ENCODE measurements around the gene ESPL1.

Gene ESPL1

DNA sequence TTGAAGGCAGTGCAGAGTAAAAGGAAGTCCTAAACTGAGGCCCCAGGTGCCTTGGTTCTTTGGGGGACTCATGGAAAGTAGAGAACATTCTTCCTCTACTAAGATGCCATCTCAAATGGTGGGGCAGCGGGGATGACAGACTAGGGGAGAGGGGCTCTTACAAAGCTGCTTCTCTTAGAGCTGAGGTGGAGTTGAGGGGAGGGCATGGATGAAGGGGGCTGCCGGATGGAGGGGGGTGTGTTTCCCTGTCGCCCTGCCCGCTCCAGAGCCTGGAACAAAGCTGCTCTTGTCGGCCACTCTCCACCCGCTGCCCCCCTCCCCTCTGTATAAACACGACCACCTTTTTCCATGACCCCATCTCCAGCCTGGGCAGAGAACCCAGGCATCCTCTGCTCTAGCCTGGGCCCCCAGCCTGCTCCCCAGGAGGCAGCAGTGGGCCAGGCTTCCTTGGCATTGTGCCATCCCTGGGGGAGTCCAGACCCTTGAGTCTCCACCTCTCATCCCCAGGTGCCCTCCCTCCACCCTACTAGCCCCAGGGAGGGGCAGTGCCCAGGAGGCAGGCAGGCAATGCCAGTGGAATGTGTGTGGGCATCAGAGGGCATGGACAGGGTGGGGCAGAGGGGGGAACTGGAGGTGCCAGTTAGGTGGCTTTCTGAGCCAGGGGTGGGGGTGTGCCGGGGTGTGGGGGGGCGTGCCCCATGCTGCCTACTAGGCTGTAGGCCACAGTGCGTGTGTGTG, 37.8 kb upstream of the ESPL1 start:
- POLR2A ChIA-PET = no interaction called here
- CTCF ChIA-PET = interaction anchor here (1.0 to 3.1 kb wide), 2 partner anchors 11 to 16 kb away, joined by 4 to 18 read pairs; no protein-coding TSS in a partner anchor
- TF ChIP-seq CTCF (IDR thresholded peaks at IDR 0.05; ENCODE audit: control extremely low read depth, extremely low read depth, low read depth, missing control alignments) = no peak
- no peak for DNase-seq (ENCODE audit: extremely low spot score)

- CTCF ChIA-PET = no interaction called here
- POLR2A ChIA-PET = no interaction called here
- TF ChIP-seq CTCF (IDR thresholded peaks at IDR 0.05; ENCODE audit: control extremely low read depth, extremely low read depth, low read depth, missing control alignments) = no peak
- no peak for DNase-seq (ENCODE audit: extremely low spot score)
These were observed 36.5 kb upstream of the ESPL1 start for GRCh38 chr12:53231671-53231920.

- peak; percentile 63 for DNase-seq (ENCODE audit: extremely low spot score)
- CTCF ChIA-PET = interaction anchor here (1.4 kb wide), 1 partner anchor 14 kb away, joined by 3 read pairs; no protein-coding TSS in a partner anchor
These were observed 36.0 kb upstream of the ESPL1 start, which contains the start of gene RARG for GRCh38 chr12:53231921-53232645. RARG (minus strand) TSS chr12:53232209; CDS start chr12:53227545, 4,664 bp downstream.

DNA sequence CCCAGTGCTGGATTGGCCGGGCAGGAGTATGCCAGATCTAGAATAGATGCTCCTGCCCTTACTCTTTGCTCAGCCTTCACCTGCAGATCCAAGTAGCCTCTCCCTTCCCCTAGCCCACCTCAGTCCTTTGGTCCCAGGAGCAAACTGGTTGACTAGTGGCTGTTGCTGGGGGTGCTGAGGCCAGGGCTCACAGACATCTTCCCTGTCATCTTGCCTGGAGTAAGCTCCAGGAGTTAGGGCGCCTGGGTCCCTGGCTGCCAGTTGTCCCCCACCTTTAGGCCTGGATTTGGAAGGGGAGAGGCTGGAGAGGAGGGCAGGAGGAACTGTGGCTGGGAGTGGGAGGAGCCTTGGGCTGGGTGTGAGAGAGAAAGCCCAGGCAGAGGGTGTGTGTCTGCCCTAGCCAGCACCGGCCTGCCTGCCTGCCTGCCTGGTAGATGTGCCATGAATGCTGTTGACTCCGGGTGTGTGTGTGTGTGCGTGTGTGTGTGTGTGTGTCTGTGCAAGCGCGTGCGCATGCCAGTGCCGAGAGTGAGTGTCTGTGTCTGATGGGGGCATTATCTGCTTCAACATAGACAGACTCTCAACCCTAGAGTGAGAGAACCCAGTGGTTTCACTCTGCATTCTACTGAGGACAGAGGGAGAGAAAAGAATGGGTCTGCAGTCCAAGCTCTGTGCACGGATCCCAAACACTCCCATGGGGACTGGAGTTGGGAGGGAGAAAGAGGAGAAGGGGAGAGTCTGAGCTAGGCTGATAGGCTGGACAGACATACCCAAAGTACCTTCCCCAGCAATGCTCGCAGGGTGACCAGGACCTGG, 35.2 kb upstream of the ESPL1 start:
- ChIA-PET POLR2A (no interaction called here), CTCF (interaction anchor here (0.7 to 2.1 kb wide), 4 partner anchors 9 to 73 kb away, joined by 3 to 8 read pairs (median 4); a partner anchor contains a TSS)
- DNase-seq (ENCODE audit: extremely low spot score) = peak; percentile 54
- TF ChIP-seq CTCF (IDR thresholded peaks at IDR 0.05; ENCODE audit: control extremely low read depth, extremely low read depth, low read depth, missing control alignments) = no peak

More at GRCh38 chr12:53231921-53232645, 36.0 kb upstream of the ESPL1 start, which contains the start of gene RARG:
- peak; percentile 19 for TF ChIP-seq CTCF (IDR thresholded peaks at IDR 0.05; ENCODE audit: control extremely low read depth, extremely low read depth, low read depth, missing control alignments)
- POLR2A ChIA-PET = no interaction called here

DNA sequence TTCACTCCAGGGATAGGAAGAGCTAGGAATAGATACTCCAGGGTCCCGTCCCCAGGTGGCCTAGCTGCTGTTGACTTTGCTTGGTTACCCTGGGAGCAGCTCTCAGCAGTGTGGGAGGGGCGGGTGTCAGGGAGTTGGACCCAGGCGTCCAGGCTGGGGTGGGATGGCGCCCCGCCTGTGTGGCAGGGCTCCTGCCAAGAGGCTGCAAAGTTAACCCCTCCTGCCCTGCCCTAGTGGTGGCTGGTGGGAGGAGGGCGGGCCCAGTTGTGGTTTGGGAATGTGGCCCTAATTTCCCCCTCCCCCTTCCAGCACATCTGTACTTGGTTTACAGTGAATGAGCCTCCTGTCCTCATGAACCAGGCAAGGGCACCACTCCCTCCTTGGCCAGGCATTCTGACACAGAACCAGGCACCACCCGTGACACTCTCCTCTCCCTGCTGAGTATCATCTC, 34.4 kb upstream of the ESPL1 start:
- no peak for DNase-seq (ENCODE audit: extremely low spot score)
- ChIA-PET POLR2A (no interaction called here), CTCF (interaction anchor here (0.9 to 2.1 kb wide), 4 partner anchors 15 to 74 kb away, joined by 3 to 8 read pairs (median 4); no protein-coding TSS in a partner anchor)
- no peak for TF ChIP-seq CTCF (IDR thresholded peaks at IDR 0.05; ENCODE audit: control extremely low read depth, extremely low read depth, low read depth, missing control alignments)
